Tibial nerve (tissue), 3 donors: Measurements from ENCODE around the gene EIF4E.

Experiments used
- POLR2A ChIP-seq, 2 donors: fragments of 450-650 bp; IDR thresholded peaks; one replicate each; pipeline ENCODE4 v1.6.1; 2017; ENCODE audit warnings: antibody characterized with exemption in 2 of 2, mild to moderate bottlenecking in 2 of 2, moderate library complexity in 2 of 2
- TF ChIP-seq, protein P1 (sequence below), 5 experiments: fragments of 200-600 bp in 3 of 5; fragments of 450-650 bp in 2 of 5; sonication (generic) in 3 of 5; IDR thresholded peaks; one replicate each; pipeline ENCODE4 v1.5.1; 2016 to 2019; ENCODE audit warnings: antibody characterized with exemption in 5 of 5, mild to moderate bottlenecking in 3 of 5, moderate library complexity in 2 of 5

DNA sequence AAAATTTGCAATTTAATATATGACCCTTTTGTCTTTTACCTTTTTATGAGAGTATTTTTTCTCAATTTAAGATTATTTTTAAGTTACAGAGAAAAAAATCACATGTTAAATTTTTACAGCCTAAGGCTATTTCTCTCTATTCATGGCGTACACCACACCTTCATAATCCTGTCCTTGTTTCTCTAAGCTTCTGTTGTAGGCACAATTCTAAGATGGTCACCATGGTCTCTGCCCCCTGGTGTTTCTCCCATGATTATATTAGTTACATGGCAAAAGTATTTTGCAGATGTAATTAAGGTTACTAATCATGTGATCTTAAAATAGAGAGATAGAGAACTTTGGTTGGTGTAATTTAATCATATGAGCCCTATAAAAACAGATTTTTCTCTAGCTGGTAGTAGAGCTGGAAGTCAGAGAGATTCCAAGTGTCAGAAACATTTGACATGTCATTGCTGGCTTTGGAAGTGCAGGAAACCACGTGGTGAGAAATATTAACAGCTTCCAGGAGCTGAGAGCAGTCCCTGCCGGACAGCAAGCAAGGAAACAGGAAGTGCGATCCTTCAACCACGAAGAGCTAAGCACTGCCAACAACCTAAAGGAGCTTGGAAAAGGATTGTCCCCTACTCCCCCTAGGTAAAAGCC, 89.8 kb downstream of the EIF4E start:
- TF ChIP-seq, protein P1, sequence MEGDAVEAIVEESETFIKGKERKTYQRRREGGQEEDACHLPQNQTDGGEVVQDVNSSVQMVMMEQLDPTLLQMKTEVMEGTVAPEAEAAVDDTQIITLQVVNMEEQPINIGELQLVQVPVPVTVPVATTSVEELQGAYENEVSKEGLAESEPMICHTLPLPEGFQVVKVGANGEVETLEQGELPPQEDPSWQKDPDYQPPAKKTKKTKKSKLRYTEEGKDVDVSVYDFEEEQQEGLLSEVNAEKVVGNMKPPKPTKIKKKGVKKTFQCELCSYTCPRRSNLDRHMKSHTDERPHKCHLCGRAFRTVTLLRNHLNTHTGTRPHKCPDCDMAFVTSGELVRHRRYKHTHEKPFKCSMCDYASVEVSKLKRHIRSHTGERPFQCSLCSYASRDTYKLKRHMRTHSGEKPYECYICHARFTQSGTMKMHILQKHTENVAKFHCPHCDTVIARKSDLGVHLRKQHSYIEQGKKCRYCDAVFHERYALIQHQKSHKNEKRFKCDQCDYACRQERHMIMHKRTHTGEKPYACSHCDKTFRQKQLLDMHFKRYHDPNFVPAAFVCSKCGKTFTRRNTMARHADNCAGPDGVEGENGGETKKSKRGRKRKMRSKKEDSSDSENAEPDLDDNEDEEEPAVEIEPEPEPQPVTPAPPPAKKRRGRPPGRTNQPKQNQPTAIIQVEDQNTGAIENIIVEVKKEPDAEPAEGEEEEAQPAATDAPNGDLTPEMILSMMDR (IDR thresholded peaks at IDR 0.05) = no peak
- no peak for TF ChIP-seq POLR2A (IDR thresholded peaks at IDR 0.05)
